SK-N-SH treated with all-trans-retinoic acid at 6 μM for 48 hours (cell line): ENCODE data around the gene SYCP1.

ENCODE experiments used
- ATAC-seq: fragments of 200-7000 bp; cut with Tn5 transposase; 3 replicates; pipeline ENCODE4 v1.9.1; 2020; ENCODE audit warnings: mild to moderate bottlenecking, moderate library complexity
- ARNTL ChIP-seq: fragments of 450-650 bp; formaldehyde crosslinking; IDR thresholded peaks from 2 replicates; pipeline ENCODE4 v1.5.0; 2020; ENCODE audit warnings: low read depth, mild to moderate bottlenecking, moderate library complexity, borderline replicate concordance
- BACH2 ChIP-seq: fragments of 250-450 bp; sonication (Bioruptor Pico); IDR thresholded peaks from 2 replicates; pipeline ENCODE4 v1.9.0; 2021; ENCODE audit warnings: mild to moderate bottlenecking, borderline replicate concordance
- CREB5 ChIP-seq: fragments of 250-450 bp; sonication (Bioruptor Pico); IDR thresholded peaks from 2 replicates; pipeline ENCODE4 v1.5.1; 2020; ENCODE audit warnings: low read depth, mild to moderate bottlenecking, moderate library complexity
- CSDC2 ChIP-seq: fragments of 250-450 bp; sonication (Bioruptor Pico); IDR thresholded peaks from 2 replicates; pipeline ENCODE4 v1.5.0; 2020; ENCODE audit warnings: mild to moderate bottlenecking, moderate library complexity
- CSRNP3 ChIP-seq: fragments of 250-450 bp; sonication (Bioruptor Pico); IDR thresholded peaks from 2 replicates; pipeline ENCODE4 v1.5.1; 2021; ENCODE audit warnings: mild to moderate bottlenecking, moderate library complexity
- GLIS3 ChIP-seq: fragments of 250-450 bp; sonication (Bioruptor Pico); IDR thresholded peaks from 2 replicates; pipeline ENCODE4 v1.5.0; 2020; ENCODE audit warnings: mild to moderate bottlenecking, moderate library complexity
- ISL1 ChIP-seq: fragments of 250-450 bp; sonication (Bioruptor Pico); IDR thresholded peaks from 2 replicates; pipeline ENCODE4 v2.1.2; 2022; ENCODE audit warnings: mild to moderate bottlenecking, moderate library complexity
- OSR1 ChIP-seq: fragments of 250-450 bp; sonication (Bioruptor Pico); IDR thresholded peaks from 2 replicates; pipeline ENCODE4 v1.8.0; 2022; ENCODE audit warnings: moderate library complexity, mild to moderate bottlenecking, inconsistent platforms
- POU6F1 ChIP-seq: fragments of 250-450 bp; sonication (Bioruptor Pico); IDR thresholded peaks from 2 replicates; pipeline ENCODE4 v1.8.0; 2021; ENCODE audit warnings: low read depth, mild to moderate bottlenecking, moderate library complexity, borderline replicate concordance
- PPARA ChIP-seq: fragments of 250-450 bp; sonication (Bioruptor Pico); IDR thresholded peaks from 2 replicates; pipeline ENCODE4 v1.5.0; 2020; ENCODE audit warnings: mild to moderate bottlenecking, borderline replicate concordance
- RARB ChIP-seq: fragments of 250-450 bp; sonication (Bioruptor Pico); IDR thresholded peaks from 2 replicates; pipeline ENCODE4 v1.8.0; 2021; ENCODE audit warnings: mild to moderate bottlenecking, moderate library complexity
- SNAI2 ChIP-seq: fragments of 250-450 bp; sonication (Bioruptor Pico); IDR thresholded peaks from 2 replicates; pipeline ENCODE4 v1.5.0; 2020; ENCODE audit warnings: mild to moderate bottlenecking, moderate library complexity
- TCF4 ChIP-seq: fragments of 250-450 bp; sonication (Bioruptor Pico); IDR thresholded peaks from 2 replicates; pipeline ENCODE4 v1.8.0; 2021; ENCODE audit warnings: mild to moderate bottlenecking, moderate library complexity, borderline replicate concordance
- TOX ChIP-seq: fragments of 250-450 bp; sonication (Bioruptor Pico); IDR thresholded peaks from 2 replicates; pipeline ENCODE4 v1.8.0; 2021; ENCODE audit warnings: mild to moderate bottlenecking, moderate library complexity, borderline replicate concordance
- TSHZ2 ChIP-seq: fragments of 250-450 bp; sonication (Bioruptor Pico); IDR thresholded peaks from 2 replicates; pipeline ENCODE4 v1.5.0; 2020; ENCODE audit warnings: mild to moderate bottlenecking, moderate library complexity
- ZC3H10 ChIP-seq: fragments of 250-450 bp; sonication (Bioruptor Pico); IDR thresholded peaks from 2 replicates; pipeline ENCODE4 v1.5.1; 2021; ENCODE audit warnings: mild to moderate bottlenecking, moderate library complexity
- ZFP3 ChIP-seq: fragments of 250-450 bp; sonication (Bioruptor Pico); IDR thresholded peaks from 2 replicates; pipeline ENCODE4 v1.5.0; 2020; ENCODE audit warnings: mild to moderate bottlenecking, moderate library complexity
- ZFP30 ChIP-seq: fragments of 450-650 bp; formaldehyde crosslinking; IDR thresholded peaks from 2 replicates; pipeline ENCODE4 v1.5.0; 2022; ENCODE audit warnings: mild to moderate bottlenecking, moderate library complexity
- ZNF70 ChIP-seq: fragments of 450-650 bp; formaldehyde crosslinking; IDR thresholded peaks from 2 replicates; pipeline ENCODE4 v1.5.0; 2020; ENCODE audit warnings: mild to moderate bottlenecking, moderate library complexity
- ZNF8 ChIP-seq: fragments of 450-650 bp; formaldehyde crosslinking; IDR thresholded peaks from 2 replicates; pipeline ENCODE4 v1.5.0; 2020; ENCODE audit warnings: mild to moderate bottlenecking, moderate library complexity

The SYCP1 gene

GRCh38 chr1:114831276-114831994 lies 23.2 kb upstream of the SYCP1 start:
- no peak for ATAC-seq
- no peak for TF ChIP-seq TCF4
- no peak for TF ChIP-seq POU6F1
- TF ChIP-seq RARB (CRISPR knock-in tag): no peak
- TF ChIP-seq CSDC2: no peak
- no peak for TF ChIP-seq ZFP3 (CRISPR knock-in tag)

- TF ChIP-seq CSRNP3 (CRISPR knock-in tag): no peak
- TF ChIP-seq RARB (CRISPR knock-in tag): no peak
- ATAC-seq: no peak
These were observed 22.6 kb upstream of the SYCP1 start for GRCh38 chr1:114832057-114832456.

GRCh38 chr1:114833421-114833820 lies 21.2 kb upstream of the SYCP1 start:
- no peak for ATAC-seq
- TF ChIP-seq ZC3H10: no peak
- no peak for TF ChIP-seq OSR1 (CRISPR knock-in tag)
- TF ChIP-seq TSHZ2 (CRISPR knock-in tag): no peak
- no peak for TF ChIP-seq POU6F1
- TF ChIP-seq SNAI2 (CRISPR knock-in tag): no peak
- no peak for TF ChIP-seq ISL1 (CRISPR knock-in tag)
- no peak for TF ChIP-seq CREB5 (CRISPR knock-in tag)
- no peak for TF ChIP-seq CSDC2
- no peak for TF ChIP-seq ZFP30
- no peak for TF ChIP-seq PPARA
- TF ChIP-seq GLIS3 (CRISPR knock-in tag): no peak
- TF ChIP-seq TOX (CRISPR knock-in tag): no peak
- TF ChIP-seq ZNF70 (CRISPR knock-in tag): no peak
- no peak for TF ChIP-seq RARB (CRISPR knock-in tag)
- no peak for TF ChIP-seq TCF4
- no peak for TF ChIP-seq ZNF8
- TF ChIP-seq ARNTL (CRISPR knock-in tag): no peak
- no peak for TF ChIP-seq CSRNP3 (CRISPR knock-in tag)
- TF ChIP-seq BACH2: no peak
- no peak for TF ChIP-seq ZFP3 (CRISPR knock-in tag)
- TF ChIP-seq, all 23 proteins: peak for 0
